GM21737 (cell line): ENCODE measurements around the gene NDST3.

Experiments
- ATAC-seq: cut with Tn5 transposase; IDR thresholded peaks from one replicate; pipeline ENCODE4 v1.9.1; 2021; ENCODE audit warnings: mild to moderate bottlenecking, moderate library complexity; ENCODE audit not compliant: unreplicated experiment

The NDST3 gene

DNA sequence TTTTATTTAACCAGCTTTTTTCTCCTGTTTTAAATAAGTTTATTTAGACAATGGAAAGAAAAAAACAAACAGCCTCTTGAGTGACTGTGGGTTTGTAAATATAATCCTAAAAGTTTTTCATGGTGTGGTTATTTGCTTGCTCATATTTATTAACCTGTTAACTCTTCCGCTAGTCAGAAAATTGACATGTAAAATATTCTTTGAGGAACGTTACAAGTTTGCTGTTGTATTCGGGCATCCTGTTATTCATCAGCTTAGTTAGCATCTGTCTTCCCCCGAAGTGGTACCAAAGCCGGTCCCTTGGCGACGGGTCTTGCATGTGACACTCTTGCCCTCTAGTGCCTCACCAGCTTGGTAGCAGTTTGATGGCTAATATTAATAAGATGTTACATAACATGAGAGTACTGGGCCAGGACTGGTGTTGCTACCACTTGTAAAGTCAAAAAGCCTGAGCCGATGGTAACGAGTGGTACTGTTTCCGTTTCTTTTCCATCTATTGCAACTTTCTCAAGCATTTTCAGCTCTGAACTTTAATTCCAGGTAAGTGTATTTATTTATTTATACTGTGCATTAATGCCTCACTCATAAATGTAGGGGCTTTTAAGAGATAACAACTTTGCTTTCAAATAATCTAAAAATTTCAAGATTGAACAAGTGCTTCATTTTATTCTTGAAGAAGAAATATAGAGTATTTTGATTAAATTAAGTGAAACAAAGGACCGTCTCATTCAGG, at the start of gene NDST3:
TSS of gene NDST3 (plus strand) at position 434 of the 733 bp plus-strand sequence. CDS start 19,425 bp downstream, outside the sequence.
- ATAC-seq, result peak; percentile 72

DNA sequence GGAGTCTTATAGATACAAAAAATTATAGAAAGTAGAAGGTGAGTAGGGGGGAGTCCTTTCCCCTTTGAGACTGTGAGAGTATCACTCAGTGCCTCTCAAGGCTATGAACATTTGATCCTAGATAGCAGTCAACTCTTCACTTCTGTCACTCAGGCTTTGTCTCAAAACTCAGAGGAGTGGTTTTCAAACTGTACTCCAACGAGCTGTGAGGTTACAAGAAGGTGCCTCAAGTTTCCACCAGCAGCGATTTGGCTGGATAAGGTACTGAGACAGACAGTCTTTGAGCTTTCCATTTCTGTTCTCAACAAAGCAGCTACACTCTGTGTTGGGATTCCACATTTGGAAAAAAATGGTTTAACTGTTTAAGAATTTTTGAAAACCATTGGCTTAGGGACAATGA, 48.0 kb upstream of the NDST3 start:
- ATAC-seq, result no peak

DNA sequence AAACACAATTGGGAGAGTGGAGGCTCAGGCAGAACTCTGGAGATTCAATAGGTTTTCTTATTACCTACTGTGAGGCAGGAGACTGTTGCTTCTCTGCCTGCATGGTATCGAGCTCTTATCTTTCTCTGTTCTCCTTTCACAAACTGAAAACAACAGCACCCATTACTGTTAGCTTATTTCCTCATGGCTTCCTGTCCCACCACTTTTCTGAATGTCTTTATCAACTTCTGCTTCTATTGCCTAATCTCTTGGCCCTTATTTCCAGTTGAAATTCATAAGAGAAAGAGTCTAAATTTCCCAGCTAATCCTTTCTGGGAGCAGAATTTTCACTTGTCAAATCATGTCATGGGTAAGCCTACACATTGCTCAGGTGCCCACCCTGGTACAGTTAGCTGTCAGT, 46.8 kb upstream of the NDST3 start:
- no peak for ATAC-seq

DNA sequence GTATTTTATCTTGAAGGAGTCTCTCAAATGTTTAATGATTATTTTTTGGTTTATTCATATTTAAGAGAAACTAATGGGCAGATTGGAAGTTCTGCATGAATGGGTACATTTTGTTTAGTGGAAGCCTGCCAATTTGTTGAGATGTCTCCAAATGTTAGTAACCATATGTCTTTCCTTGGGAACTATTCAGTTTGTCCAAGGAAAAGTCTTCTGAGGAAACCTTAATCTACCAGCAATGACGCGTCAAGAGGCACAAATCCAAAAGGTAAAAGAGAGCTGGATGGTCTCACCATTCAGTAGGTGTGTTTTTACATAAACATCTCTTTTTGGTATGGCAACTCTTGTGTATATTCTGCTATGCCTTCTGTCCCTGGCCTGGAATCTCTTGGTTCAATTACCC, 37.4 kb upstream of the NDST3 start:
- ATAC-seq, result no peak

DNA sequence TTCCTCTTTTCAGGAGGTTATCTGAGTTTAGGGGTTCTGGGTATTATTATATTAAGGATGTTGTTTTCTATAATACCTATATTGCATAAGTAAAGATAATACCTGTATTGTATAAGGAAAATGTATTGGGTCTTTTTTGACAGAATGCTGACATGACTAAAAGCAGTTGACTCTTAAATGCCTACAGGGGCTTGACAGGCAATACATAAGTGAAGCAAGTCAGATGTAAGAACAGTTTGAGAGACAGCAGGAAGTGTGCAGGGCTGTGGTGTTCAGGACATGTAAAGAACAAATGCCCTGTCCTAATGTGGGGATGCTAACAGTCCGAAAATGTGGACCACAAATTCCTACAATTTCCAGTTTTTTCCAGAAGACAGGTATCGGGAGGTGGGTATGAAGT, 30.2 kb upstream of the NDST3 start:
- ATAC-seq, result no peak

DNA sequence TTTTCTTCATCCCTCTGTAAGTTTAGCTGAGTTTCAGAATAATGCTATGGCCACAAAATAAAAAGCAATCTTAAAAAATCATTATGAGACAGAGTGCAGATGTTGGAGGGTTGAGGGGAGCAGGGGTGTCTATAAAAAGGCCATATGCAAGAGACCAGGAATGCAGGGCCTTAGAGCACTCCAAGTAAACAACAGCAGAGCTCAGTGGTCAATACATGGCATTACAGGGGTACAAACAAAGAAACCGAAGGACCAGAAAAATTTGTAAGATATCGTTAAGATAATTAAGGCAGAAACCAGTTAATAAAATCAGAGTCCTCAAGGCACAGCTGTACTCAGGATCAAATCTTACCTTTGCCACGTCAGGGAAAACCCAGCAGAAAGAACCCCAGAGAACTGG, 28.4 kb upstream of the NDST3 start:
- no peak for ATAC-seq

DNA sequence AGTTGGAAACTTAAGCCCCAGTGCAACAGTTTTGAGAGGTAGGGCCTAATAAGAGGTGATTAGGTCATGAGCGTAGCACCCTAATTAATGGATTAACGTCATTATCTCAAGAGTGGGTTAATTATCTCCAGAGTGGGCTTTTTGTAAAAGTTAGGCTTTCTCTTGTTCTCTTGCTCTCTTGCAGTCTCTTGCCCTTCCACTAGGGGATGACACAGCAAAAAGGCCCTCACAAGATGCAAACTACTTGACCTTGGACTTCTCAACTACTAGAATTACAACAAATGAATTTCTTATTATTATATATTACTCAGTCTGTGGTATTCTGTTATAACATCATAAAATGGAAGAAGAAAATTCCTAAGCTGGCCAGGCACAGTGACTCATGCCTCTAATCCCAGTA, 22.1 kb upstream of the NDST3 start:
- ATAC-seq, result no peak

DNA sequence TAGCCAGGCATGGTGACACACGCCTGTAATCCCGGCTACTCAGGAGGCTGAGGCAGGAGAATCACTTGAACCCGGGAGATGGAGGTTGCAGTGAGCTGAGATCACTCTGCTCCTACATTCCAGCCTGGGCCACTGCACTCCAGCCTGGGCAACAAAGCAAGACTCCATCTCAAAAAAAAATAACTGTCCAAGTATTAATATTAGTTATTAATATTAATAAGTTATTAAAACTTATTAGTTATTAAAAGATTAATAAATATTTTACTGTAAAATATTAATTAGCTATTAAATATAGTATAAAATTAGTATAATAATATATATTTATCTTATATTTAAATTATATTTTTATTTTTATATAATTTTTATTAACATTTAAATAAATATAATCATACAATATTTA, 19.5 kb upstream of the NDST3 start:
- no peak for ATAC-seq

DNA sequence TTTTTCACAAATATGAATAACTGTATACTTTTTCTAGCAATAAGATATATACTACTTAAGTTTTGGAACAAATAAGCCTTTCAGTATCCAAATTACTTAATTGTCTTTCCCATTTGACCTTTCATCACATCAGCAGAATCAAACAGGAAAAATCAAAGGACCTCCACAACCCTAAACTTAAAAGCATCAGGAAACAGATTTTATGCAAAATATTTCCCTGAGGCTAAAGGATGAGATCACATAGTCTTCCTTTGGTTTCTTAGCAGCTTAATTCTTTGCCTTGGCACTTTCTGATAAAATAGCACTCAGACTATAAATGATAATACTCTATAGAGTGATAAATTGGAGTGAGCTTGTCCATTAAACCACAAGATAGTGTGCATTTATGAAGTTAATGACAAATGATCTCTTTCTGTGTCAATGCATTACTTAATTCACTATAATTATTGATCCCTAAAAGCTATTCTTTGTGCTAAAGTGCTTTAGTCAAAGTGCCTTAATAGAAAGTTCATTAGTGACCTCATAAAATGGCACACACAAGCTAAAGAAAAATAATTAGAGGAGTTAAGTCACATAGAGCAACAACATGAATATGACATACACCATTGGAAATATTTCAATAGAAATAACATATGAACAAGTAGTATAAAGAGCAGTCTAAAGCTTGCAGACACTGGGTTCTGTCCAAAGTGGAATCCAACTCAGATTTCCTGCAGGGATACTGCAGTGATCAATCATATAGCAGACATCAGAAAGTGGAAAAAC, 15.7 kb upstream of the NDST3 start:
- ATAC-seq, result no peak

DNA sequence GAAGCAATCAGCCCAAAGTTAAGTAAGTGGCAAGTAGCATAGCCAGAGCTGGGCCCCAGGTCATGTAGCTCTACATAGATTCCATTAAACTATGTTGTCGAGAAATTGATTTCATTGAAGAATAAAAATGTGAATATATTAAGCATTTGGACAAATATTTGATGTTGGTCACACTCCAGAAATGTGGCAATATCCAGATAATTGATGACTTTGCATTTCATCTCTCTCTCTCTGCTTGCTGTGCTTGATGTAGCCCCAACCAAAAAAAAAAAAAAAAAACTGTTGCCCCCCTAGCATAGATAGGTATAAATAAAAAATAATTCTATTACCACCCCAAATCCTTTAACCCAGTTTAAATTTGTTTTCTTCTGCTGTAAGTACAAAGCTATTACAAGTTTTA, 7.5 kb upstream of the NDST3 start:
- ATAC-seq, result no peak

DNA sequence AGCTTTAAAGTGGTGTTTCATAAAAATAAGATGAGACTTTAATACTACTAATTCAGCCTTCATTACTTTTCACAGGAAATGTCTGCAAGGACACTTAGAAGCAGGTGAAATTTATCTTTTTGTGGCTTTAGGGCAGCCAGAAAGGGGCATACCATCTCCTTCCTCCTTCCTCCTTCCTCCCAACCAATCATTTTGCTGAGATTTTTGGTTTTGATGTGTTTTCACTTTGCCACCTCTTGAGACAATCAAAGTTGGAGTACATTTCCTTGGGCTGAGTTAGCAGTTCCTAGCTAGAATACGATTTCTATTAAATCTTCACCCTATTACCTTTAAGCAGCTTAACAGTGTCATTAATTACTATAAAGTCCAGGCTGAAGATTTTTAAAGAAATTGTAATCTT, 5.1 kb upstream of the NDST3 start:
- ATAC-seq, result no peak

DNA sequence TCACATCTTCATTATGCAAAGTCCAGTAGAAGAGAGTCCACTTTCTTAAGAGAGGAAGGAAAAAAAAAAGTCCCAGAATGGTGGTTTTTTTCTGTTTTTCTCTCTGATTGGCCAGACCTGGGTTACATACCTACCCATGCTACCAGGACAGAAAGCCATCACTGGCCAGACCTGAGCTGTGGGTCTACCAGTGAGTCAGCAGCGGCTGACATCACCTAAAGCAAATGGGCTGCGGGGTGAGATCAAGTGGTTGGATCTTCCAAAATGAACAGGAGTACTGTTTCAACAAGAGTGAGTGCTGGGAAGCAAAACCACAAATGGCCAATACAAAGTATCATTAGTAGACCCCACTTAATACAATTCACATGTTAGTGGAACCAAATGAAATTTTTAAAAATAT, 1.6 kb upstream of the NDST3 start:
- no peak for ATAC-seq

DNA sequence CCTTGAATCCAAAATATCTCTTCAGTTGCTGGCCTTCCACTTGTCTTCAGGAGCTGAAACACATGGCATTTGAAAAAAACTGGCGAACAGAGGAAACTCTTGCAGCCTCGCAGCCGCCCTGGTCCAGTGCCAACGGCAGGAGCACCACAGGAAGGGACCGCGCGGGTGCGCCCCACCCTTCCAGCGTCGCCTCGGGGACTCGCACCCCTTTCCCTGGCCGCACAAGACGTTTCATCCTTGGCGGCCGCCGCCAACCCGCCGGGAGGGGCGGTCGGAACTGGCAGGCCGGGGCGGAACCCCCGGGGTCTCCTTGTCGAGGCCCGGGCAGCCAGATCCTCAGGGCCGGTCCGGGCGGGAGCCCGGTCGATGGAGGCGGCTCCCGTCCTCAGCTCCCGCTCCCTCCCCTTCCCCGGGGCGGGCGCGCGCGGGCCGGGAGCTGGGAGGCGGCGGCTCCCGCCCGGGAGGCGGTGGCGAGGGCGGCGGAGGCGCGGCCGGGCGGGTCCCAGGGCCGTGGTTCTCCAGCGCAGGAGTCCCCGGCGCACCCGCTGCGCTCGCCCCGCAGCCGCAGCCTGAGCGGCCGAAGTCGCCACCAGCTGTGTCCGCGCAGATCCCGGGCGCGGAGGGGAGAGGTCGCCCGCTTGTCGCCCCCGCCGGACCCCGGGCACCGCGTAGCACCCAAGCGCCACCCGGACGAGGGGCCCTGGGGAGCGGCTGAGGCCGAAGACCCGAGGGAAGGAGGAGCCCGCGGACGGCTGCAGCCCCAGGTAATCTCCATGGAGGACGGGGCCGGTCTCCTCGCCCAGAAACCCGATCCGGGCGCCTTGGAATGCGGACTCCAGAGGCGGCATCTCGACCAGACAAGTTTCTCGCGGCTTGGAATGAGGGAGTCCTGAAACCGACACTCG, 886 bp upstream of the NDST3 start:
- no peak for ATAC-seq

DNA sequence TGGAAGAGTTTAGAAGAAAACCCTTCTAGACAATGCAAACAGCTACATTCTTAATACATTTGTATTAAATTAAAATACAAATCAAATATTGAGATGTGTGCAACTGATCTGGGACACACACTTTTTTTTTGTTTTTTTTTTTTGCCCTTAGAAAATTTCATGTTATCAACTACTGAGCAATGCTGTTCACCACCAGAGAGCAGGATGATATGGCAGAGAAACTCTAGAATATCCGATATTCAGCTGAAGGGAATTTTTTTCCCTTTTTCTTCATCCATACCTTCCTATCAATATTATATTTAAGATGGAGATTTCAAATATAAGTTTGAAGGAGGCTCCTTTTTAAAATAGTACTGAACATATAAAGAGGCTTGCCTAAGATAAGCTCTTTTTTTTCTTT, 1.0 kb downstream of the NDST3 start:
- ATAC-seq, result no peak

DNA sequence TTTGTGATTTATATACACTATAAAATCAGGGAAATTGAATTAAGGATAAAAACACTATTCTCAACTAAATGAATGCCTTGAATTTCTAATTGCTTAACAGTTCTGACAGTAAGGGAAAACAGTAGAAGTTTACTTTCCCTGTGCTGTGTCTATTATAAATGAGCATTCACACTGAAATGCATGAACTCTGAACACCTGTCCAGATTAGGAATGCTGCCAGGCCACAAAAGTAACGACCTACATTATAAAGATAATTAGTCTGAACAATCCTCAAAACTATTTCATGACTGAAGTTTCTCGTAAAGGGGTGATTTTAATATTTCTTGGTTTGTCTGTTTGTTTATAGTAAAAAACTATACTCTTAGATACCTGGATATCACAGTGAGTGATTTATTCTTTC, 2.0 kb downstream of the NDST3 start:
- no peak for ATAC-seq

DNA sequence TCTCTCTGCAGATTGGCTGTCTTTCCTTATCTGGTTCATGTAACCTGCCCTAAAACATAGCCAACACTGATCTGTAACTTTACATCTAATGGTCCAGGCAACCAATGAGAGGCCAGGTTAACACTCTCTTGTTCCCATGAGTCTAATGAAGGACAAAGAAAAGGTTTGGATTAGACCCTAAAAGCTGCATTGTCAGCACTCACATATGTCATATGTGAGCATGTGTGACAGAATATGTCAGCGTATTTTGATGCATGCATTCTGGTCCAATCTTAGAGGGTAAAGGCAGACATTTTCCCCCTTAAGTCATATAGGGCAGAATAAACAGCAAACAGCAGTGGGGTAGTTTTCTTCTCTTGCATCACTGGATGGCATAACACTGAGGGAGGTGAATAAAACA, 3.7 kb downstream of the NDST3 start:
- no peak for ATAC-seq

DNA sequence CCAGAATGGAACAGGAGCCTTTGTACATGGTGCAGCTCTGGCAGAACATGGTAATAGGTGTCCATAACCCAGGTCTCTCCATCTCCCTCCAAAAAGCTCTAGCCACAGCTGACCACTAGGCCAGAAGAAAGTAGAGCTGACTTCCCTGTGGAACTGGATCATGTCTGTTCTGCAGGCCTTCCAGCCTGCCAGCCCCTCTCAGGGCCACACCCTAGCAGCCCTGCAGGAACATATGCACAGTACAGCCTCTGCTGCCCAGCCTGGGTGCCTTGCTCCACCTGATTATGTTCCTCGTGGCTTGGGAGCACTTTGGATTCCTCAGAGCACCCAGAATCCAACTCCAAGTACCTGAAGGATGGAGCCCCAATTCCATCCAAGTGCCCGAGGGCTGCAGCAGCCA, 12.0 kb downstream of the NDST3 start:
- ATAC-seq, result no peak

DNA sequence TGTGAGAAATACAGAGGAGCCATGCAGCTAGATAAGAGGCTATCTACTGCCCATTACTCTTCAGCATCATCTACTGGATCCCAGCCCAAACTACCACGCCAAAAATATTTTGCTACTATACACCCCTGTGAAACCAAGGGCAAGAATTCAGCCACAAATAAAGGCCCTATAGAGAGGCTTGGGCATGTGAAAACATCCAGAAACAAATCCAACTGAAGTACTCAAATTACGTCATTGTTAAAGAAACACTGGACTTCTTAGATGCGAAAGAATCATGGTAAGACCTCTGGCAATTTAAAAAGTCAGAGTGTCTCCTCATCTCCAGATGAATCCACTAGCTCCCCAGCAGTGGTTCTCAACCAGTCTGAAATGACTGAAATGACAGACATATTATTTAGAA, 12.8 kb downstream of the NDST3 start:
- no peak for ATAC-seq

DNA sequence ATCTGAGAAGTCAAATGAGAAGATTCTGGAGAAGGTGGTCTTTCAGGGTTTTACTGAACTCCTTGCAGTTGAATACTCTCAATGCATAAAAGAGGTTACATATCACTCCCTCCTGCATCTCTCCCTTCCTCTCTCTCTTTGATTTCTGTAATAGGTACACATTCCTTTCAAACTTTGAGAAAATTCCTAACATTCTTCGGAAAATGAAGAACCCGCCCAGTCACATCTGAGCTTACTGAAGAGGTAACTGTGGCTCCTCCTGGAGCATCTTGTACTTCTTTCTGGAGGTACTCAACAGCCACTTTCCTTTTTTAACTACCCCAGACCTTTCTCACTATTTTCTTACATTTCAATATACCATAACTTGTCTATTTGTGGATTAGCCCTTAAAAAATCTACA, 24.7 kb downstream of the NDST3 start:
- no peak for ATAC-seq

DNA sequence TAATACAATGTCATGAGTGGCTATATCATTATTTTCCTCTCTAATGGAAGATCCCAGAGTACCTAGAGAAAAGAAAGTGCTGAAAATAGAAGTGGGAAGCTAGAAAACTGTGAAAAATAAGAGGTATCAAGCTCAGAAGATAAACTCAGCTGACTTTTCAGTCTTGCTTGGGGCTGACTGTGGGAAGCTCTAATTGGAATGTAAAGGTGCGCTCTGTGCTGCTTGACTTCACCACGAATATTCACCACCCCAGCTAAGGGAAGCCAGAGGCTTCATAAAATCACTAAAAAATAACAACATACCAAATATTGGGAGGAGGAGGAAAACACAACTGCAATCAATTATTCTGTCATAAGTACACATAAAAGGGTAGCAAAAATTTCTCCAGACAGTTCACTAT, 25.1 kb downstream of the NDST3 start:
- no peak for ATAC-seq

DNA sequence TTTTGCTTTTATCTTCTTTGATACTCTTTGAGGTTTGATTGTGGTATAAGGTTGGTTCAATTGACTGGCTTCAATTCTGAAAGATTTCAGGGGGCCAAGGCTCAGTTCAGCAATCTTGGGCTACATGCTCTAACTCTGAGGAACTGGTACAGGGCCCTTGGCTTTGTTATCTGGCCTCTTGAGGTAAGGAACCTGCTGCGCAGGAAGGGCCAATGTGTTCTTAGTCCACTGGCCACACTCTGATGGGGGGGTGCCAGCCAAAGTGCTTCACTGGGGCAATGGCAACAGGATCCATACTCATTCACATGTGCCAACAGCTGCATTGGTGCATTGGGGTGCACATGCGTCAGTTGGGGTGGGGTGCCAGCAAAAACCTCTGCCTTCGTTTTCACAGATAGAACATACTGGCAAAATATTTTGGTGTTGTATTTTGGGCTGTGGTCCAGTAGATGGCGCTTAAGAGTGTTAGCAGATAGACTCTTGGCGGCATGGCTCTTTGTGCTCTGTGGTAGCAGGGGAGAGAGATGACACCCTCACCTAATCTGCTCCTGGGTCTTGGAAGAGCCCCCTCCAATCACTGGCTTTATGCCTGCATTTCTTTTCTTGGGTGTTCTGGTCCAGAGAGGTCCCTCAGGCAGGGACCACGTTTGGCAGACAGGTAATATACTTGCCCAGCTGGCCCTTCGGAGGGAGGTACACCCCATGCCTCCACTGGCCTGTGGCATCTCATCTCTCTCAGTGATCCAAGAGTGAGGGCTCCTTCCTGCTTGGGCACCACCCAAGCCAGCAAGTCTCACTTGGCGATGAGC, 42.9 kb downstream of the NDST3 start:
- ATAC-seq, result no peak
